ENCODE data around the gene CBY1. TPM values are rescaled to one million over a fixed set of nuclear protein-coding genes. Genes with fewer than 3 reads are reported as not detected.

The CBY1 gene
- polyA plus RNA-seq, 3 donors from 2014 or later = 1.0 to 5.1 (median 4.5) TPM

Other genes starting within 250 kb of the CBY1 start
- not detected for gene KCNJ4, start 201.4 kb upstream of the CBY1 start, polyA plus RNA-seq
- under 1 TPM in 1 of 3 donors, not detected in 2; 0.56 TPM for gene KDELR3, start 188.5 kb upstream of the CBY1 start, polyA plus RNA-seq
- 10 to 100 TPM; 25.9 to 59.1 (median 26.9) TPM for gene DDX17, start 150.3 kb upstream of the CBY1 start, polyA plus RNA-seq
- gene DMC1, start 86.5 kb upstream of the CBY1 start, polyA plus RNA-seq = 1 to 10 TPM in 1 of 3 donors, under 1 TPM in 1, not detected in 1; 0.33 to 1.5 TPM
- gene FAM227A, start 246 bp upstream of the CBY1 start, polyA plus RNA-seq = not detected
- gene TOMM22, start 25.3 kb downstream of the CBY1 start, polyA plus RNA-seq = 10 to 100 TPM; 56.0 to 94.4 (median 68.8) TPM
- 10 to 100 TPM; 10.6 to 17.9 (median 11.2) TPM for gene JOSD1, start 44.3 kb downstream of the CBY1 start, polyA plus RNA-seq
- gene GTPBP1, start 49.3 kb downstream of the CBY1 start, polyA plus RNA-seq = 10 to 100 TPM; 13.0 to 35.5 (median 15.4) TPM
- gene SUN2, start 99.4 kb downstream of the CBY1 start, polyA plus RNA-seq = 100 to 1,000 TPM; 444 to 668 (median 473) TPM
- gene DNAL4, start 137.5 kb downstream of the CBY1 start, polyA plus RNA-seq = 10 to 100 TPM; 16.7 to 16.9 (median 16.8) TPM
- gene NPTXR, start 187.4 kb downstream of the CBY1 start, polyA plus RNA-seq = 1 to 10 TPM in 1 of 3 donors, under 1 TPM in 2; 0.59 to 1.4 (median 0.66) TPM
- gene CBX6, start 215.6 kb downstream of the CBY1 start, polyA plus RNA-seq = 10 to 100 TPM in 1 of 3 donors, 1 to 10 TPM in 2; 5.2 to 16.1 (median 6.3) TPM

All from immature natural killer cell (primary cell).